ENCODE measurements around the gene THOC7. TPM values are rescaled to one million over a fixed set of nuclear protein-coding genes. Genes with fewer than 3 reads are reported as not detected.

Gene THOC7
- total RNA-seq, 4 donors from 2014 or later: 19.4 to 64.4 (median 36.5) TPM

GRCh38 chr3:63905731-63906620 is 42.4 kb upstream of the THOC7 start:
- Histone ChIP-seq H3K27ac (no peak overlapping the region), H3K27me3 (no peaks in the 10 kb centered on the region), H3K9me3 (no peaks in the 10 kb centered on the region), H3K36me3 (no peaks in the 10 kb centered on the region), H3K4me1 (peaks cover 0 to 7% (median 0%) of the 10 kb centered on the region in 4 donors), H3K4me3 (no peak overlapping the region)
- TF ChIP-seq POLR2A (IDR thresholded peaks at IDR 0.05) (no peak), CTCF (IDR thresholded peaks at IDR 0.05) (no peak)
- no peak for DNase-seq

GRCh38 chr3:63900459-63900858 is 36.9 kb upstream of the THOC7 start:
- peaks cover 0 to 6% (median 0%) of the 10 kb centered on the region in 3 donors for H3K36me3 ChIP-seq
- H3K9me3 ChIP-seq: no peaks in the 10 kb centered on the region
- peaks cover 0 to 10% (median 0%) of the 10 kb centered on the region in 4 donors for H3K4me1 ChIP-seq
- no peak for DNase-seq
- no peak overlapping the region for H3K4me3 ChIP-seq
- H3K27me3 ChIP-seq: no peaks in the 10 kb centered on the region
- peak overlapping the region in 1 of 4 donors; percentile 48 for H3K27ac ChIP-seq
- TF ChIP-seq CTCF (IDR thresholded peaks at IDR 0.05) (no peak), POLR2A (IDR thresholded peaks at IDR 0.05) (no peak)

- H3K4me3 ChIP-seq: no peak overlapping the region
- H3K4me1 ChIP-seq: peaks cover 0 to 10% (median 0%) of the 10 kb centered on the region in 4 donors
- DNase-seq: no peak
- no peaks in the 10 kb centered on the region for H3K9me3 ChIP-seq
- TF ChIP-seq POLR2A (IDR thresholded peaks at IDR 0.05) (no peak), CTCF (IDR thresholded peaks at IDR 0.05) (no peak)
- H3K36me3 ChIP-seq: peaks cover 0 to 6% (median 0%) of the 10 kb centered on the region in 3 donors
- no peaks in the 10 kb centered on the region for H3K27me3 ChIP-seq
- H3K27ac ChIP-seq: peak overlapping the region in 1 of 4 donors; percentile 48
Observed at GRCh38 chr3:63900010-63900409, 36.4 kb upstream of the THOC7 start.

- H3K4me1 ChIP-seq: peaks cover 0 to 10% (median 0%) of the 10 kb centered on the region in 4 donors
- no peak overlapping the region for H3K27ac ChIP-seq
- DNase-seq: no peak
- H3K27me3 ChIP-seq: no peaks in the 10 kb centered on the region
- TF ChIP-seq CTCF (IDR thresholded peaks at IDR 0.05) (no peak), POLR2A (IDR thresholded peaks at IDR 0.05) (no peak)
- no peaks in the 10 kb centered on the region for H3K9me3 ChIP-seq
- peaks cover 0 to 6% (median 0%) of the 10 kb centered on the region in 3 donors for H3K36me3 ChIP-seq
- H3K4me3 ChIP-seq: no peak overlapping the region
Observed at GRCh38 chr3:63896332-63897030, 32.9 kb upstream of the THOC7 start.

GRCh38 chr3:63895422-63896189 is 32.0 kb upstream of the THOC7 start:
- Histone ChIP-seq H3K36me3 (peaks cover 0 to 6% (median 0%) of the 10 kb centered on the region in 3 donors), H3K4me3 (no peak overlapping the region), H3K27me3 (no peaks in the 10 kb centered on the region), H3K27ac (no peak overlapping the region), H3K9me3 (no peaks in the 10 kb centered on the region), H3K4me1 (peaks cover 0 to 10% (median 0%) of the 10 kb centered on the region in 4 donors)
- no peak for DNase-seq
- TF ChIP-seq CTCF (IDR thresholded peaks at IDR 0.05): no peak
- TF ChIP-seq POLR2A (IDR thresholded peaks at IDR 0.05): no peak

Measured in Peyer's patch (tissue), 4 donors.